ENCODE data around the gene MRPL12.

The MRPL12 gene

DNA sequence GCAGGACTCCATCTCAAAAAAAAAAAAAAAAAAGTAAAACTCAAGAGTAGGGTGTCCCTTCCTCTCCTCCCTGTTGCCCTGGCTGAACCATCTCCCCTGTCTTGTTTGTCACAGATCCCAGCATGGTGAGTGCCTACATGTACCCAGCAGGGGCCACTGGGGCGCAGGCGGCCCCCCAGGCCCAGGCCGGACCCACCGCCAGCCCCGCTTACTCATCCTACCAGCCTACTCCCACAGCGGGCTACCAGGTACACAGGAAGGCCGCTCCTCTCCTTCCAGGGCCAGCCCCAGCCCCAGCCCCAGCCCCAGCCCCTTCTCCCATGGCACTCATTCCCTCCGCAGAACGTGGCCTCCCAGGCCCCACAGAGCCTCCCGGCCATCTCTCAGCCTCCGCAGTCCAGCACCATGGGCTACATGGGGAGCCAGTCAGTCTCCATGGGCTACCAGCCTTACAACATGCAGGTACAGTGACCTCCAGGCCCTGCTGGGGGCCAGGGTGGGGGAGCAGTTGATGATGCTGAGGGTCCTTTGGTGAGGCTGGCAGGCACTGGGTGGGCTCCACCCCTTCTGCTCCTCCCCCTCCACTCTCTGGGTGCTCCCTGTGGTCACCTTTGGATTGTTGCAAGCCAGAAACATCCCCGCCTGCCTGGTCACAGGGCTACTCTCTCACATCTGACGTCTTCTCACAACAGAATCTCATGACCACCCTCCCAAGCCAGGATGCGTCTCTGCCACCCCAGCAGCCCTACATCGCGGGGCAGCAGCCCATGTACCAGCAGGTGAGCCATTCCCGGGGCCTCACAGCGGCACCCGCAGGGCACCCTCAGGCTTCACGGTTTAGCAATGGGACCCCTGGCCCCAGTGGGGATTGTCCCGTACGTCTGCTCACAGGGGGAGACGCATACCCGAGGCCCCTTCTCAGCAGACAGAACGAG, 2.5 kb upstream of the MRPL12 start:
- H3K4me3 ChIP-seq (ENCODE audit: low read depth, low read length): no peak overlapping the region

DNA sequence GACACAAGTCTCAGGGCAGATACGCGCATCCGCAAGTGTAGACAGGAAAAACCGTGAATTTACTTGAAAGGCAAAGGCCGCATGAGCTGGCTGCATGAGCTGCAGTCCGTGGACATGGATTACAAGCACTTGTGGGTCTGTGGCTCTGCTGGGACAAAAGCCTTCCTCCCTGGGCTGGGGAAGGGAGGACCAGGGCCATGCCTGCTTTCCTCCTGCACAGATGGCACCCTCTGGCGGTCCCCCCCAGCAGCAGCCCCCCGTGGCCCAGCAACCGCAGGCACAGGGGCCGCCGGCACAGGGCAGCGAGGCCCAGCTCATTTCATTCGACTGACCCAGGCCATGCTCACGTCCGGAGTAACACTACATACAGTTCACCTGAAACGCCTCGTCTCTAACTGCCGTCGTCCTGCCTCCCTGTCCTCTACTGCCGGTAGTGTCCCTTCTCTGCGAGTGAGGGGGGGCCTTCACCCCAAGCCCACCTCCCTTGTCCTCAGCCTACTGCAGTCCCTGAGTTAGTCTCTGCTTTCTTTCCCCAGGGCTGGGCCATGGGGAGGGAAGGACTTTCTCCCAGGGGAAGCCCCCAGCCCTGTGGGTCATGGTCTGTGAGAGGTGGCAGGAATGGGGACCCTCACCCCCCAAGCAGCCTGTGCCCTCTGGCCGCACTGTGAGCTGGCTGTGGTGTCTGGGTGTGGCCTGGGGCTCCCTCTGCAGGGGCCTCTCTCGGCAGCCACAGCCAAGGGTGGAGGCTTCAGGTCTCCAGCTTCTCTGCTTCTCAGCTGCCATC, 1.7 kb upstream of the MRPL12 start:
- no peak overlapping the region for H3K4me3 ChIP-seq (ENCODE audit: low read depth, low read length)

DNA sequence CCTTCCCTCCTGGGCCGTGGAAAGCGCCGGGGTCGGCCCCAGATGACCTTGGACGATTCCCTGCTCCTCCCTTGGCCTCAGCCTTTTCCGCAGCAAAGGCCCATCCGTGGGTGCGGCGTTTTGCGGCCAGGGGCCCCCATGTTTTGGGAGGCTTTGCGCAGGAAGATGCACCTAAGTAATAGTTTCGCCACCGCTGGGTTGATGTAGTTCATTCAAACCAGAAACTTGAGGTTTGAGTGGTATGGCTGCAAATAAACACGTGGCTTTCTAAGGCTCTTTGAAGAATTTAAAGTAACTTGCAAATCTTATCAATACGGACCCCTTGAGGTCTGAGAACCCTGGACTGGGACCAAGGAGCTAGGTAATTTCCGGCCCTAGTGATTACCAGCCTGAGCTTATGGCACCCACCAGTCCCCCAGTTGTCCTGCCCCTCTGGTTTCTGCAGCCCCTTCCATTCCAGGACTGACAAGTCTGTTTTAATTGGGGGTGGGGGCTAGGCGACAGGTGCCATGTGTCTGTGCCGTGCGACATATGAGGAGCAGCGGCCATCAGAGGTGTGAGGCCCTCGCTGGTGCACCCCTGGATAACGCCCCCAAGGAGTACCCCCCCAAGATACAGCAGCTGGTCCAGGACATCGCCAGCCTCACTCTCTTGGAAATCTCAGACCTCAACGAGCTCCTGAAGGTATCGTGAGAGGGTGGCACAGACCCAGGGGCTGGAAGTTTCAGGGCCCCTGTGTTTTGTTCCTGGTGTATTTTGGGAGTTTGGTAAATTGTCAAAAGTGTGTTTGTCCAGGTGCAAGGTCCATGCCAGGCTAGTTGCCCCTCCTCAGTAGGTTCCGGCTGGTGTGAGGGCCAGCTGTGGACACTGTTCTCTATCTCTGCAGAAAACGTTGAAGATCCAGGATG, 834 bp downstream of the MRPL12 start:
- H3K4me3 ChIP-seq (ENCODE audit: low read depth, low read length): peak overlapping the region; percentile 95

DNA sequence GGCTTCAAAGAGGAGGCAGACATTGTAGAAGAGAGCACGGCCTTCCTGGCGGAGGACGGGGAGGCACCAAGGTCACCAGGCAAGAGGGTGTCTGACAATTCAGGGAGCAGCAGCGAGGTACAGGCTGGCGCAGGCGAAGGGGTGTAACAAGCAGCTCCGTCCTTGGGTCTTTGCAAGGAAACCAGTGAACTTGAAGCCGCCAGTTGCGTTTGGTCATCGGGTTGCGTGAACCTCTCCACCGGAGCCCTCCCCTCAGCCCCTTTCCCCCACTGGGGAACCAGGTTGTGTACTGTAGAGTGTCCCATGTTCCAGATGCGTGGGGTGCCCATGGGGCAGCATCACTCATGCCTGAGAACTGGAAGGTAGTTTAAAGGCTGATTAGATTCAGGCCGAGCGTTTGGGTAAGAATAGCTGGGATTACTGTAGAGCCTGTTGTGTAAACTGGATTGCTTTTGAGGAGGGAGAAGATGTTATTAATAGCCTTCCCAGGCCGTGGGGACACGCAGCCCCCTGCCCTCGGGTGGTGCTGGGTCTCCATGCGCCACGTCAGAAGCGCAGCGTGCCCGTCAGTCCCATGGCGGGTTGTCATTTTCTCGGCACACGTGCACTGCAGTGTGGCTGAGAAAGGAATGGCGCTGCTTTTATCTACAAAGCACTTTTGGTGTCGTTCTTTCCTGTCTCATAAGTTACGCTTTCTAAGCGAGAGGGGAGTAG, 2.5 kb downstream of the MRPL12 start:
- H3K4me3 ChIP-seq (ENCODE audit: low read depth, low read length): no peak overlapping the region

DNA sequence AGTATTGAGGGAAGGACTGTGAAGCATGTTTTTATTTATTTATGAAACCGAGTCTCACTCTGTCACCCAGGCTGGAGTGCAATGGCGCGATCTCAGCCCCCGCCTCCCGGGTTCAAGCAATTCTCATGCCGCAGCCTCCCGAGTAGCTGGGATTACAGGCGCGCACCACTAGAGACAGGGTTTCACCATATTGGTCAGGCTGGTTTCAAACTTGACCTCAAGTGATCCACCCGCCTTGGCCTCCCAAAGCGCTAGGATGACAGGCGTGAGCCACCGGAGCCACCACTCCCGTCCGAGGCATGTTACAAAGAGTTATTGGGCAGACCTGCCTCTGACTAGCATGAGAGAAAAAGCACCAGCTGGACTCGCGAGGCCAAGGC, 3.1 kb downstream of the MRPL12 start:
- H3K4me3 ChIP-seq (ENCODE audit: low read depth, low read length): no peak overlapping the region

DNA sequence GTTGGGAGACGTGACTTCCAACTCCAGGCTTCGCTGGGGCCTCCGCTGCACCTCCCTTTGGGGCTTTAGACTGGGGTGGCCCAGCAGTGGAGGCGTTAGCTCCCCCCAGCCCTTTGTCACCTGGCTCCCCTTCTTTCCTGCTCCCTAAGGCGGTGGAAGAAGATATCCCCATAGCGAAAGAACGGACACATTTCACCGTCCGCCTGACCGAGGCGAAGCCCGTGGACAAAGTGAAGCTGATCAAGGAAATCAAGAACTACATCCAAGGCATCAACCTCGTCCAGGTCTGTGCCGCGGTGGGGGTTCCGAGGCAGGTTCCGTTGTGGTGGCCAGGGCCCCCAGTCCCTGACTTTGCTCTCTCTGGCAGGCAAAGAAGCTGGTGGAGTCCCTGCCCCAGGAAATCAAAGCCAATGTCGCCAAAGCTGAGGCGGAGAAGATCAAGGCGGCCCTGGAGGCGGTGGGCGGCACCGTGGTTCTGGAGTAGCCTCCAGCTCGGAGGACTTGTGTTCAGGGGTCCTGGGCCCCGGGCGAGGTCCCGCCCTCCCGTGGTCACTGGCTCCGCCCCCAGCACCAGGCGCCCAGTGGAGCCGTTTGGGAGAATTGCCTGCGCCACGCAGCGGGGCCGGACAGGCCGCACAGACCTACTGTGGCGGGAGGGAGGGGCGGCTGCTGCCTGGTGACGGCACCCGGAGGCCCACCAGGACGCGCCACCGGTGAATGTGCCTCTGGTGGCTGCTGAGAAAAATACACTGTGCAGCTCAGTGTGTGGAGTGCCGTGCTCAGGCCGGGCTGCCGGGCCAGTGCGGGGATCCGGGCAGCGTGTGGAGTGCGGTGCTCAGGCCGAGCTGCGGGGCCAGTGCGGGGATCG, 3.8 kb downstream of the MRPL12 start:
- no peak overlapping the region for H3K4me3 ChIP-seq (ENCODE audit: low read depth, low read length)

DNA sequence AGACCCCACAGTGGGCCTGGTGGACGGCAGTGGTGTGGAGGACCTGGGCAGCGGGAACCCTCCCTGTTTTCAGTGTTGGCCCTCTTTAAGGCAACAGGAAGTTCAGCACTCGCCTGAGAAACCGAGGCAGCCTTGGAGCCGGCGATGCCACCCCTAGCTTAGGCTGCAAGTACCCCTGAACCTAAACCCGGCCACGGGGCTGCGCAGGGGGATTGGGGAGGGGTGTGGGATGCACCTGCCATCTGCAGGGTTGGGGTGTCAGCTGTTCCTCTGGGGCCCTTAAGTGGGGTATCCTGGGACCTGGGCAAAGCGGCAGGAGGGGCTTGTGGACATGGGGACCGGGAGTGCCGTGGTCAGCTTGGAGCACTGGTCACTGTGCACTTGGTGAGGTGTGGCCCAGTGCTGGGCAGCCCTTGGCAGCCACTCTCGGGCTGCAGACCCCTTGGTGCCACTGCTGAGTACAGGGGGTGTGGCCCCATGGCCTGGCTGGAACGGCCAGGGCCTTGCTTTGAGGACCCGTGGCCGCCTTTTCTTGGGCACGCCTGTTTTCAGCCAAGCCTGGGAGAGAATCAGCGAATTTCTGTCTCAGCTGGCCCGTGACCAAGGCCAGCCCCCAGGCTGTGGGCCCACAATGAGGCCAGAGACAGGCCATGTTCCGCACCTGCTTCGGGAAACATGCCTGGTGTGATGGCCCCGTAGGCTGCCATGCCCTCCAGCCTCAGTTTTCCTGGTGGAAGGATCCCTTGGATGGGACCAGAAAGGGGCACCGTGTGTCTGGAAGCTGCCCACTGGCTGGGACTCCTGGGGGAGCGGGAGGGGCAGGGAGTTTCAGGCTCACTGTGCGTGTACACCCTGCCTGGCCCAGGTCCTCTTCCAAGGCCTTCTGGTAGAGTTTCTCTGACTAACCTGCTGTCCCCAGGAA, 4.8 kb downstream of the MRPL12 start:
- no peak overlapping the region for H3K4me3 ChIP-seq (ENCODE audit: low read depth, low read length)

DNA sequence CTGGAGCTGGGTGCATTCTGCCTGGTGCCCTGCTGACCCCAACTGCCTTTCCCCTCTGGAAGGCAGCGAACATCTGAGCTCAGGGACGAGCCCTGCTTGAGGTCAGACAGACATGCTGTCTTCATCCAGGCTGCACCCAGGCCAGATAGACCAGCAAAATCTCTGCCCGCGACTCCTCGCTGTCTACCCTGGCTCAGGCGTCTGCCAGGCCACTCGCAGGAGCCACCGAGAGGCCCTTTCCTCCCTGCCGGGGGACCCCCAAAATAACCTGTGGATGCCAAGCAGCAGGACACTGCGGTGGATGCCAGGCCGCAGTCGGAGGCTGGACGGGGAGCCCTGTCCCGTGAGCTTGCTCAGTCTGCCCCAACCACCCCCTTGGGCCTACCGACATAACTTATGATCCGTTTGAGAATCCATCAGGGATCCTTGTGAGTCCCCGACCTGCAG, 5.6 kb downstream of the MRPL12 start:
- H3K4me3 ChIP-seq (ENCODE audit: low read depth, low read length): no peak overlapping the region

DNA sequence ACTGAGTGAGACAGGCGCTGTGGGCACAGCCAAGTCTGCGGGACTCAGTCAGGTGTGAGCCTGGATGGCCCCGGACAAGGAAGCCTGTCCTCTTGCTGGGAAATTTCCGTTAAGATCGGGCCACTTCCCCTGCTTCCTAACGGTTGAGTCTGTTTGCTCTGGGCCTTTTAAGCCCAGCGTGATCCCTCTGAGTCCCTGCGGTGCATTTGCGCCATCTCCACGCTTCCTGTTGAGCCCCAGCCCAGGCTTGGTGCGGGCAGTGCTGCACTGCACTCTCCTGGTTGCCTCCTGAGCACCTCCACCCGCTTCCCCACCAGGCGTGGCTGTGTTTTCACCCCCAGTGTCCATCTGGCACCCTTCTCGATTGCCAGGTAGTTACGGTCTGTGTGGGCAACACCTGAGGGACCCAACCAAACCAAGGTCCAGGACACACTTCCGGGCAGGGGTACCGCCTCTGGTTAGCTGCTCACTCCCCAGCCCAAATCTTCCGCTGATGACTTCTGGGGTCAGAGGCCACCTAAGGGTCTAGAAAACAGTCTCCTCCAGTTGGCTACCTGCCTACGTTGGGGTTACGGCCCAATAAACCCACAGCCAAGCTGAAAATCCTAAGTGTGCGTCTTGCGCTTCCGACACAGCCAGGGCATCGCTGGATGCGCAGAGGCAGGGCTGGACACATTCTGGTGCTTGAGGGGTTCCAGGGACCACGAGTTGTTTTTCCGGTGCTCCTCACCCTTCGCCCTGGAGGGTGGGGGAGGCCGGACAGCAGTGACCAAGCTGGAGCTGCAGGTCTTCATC, 7.5 kb downstream of the MRPL12 start:
- peak overlapping the region; percentile 17 for H3K4me3 ChIP-seq (ENCODE audit: low read depth, low read length)

DNA sequence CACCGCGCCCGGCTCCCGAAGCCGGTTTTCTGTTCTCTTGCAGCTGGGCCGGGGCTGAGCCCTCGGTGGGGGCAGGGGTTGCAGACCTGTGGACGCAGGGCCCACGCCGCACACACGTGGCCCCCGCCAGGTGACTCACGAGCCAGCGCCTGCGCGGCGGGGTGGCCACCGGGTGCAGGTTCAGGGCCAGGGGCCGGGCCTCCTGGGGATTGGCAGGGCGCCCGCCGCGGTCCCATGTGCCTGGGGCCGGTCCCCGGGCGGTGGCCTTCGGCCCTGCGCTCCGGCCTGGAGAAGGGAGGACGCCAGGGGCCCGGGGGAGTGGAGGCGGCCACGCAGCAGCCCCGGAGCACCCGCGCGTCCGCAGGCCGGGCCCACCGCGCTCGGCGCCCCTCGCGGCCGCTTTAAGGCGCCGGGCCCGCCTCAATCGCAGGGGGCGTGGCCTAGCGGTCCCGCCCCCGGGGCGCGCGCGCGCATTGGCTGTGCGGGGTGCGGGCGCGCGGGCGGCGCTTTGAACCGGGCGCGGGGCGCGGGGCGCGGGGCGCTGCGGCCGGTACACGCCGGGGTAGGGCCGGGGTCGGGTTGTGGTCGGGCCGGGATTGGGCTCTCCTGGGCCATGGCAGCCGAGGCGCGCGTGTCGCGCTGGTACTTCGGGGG, 8.8 kb downstream of the MRPL12 start, which contains the start of gene SLC25A10:
Gene SLC25A10, plus strand, starts transcription at position 471 of the 654 bp plus-strand sequence. Its CDS starts 143 bp downstream, at position 614.
- H3K4me3 ChIP-seq (ENCODE audit: low read depth, low read length): peak within 1 kb of the TSS; percentile 57

DNA sequence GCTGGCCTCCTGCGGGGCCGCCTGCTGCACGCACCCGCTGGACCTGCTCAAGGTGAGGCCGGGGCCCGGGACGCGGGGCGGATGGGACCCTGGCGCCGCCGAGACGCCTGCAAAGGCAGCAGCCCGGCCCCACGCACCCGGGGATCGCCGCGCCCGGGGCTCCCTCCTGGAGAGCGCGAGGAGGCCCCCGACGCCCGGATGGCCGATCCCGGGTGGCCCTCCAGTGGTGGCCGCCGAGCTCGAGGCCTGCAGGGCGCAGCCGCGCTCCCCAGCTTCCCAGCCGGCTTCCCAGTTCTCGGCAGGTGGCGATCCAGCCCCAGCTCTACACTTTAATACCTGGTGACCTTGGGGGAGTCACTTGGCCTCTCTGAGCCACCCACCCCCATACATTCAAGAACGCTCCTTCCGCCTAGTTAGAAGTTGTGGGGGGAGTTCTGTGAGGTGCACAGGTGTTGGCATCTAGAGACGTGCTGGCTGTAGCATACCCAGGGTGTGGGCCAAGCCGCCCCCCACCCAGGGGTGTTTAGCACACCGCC, 9.4 kb downstream of the MRPL12 start:
- peak overlapping the region; percentile 57 for H3K4me3 ChIP-seq (ENCODE audit: low read depth, low read length)

DNA sequence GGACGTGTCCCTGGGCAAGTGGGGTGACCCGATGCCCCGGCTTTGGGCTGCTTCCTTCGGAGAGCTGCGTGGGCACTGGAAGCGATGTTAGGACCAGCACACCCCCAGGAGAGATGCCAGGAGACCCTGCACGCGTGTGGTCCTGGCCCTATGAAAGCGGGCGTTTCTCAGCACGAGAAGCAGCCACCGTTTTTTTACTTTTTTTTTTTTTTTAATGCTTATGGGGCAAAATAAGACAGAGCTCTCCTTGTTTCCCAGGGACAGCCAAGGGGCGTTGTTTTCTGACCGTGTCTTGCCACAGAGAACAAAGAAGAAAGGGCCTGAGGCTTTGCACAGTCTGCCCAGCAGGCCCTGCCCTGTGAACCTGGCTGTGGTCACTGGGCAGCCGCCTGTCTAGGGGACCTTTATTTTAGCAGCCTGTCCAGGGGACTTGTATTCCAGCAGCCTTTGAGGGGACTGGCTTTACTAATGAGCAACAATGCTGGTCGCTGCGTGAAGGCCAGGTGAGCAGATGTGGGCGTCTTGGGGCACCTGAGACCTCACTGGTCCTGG, 9.9 kb downstream of the MRPL12 start:
- H3K4me3 ChIP-seq (ENCODE audit: low read depth, low read length): peak overlapping the region; percentile 57

DNA sequence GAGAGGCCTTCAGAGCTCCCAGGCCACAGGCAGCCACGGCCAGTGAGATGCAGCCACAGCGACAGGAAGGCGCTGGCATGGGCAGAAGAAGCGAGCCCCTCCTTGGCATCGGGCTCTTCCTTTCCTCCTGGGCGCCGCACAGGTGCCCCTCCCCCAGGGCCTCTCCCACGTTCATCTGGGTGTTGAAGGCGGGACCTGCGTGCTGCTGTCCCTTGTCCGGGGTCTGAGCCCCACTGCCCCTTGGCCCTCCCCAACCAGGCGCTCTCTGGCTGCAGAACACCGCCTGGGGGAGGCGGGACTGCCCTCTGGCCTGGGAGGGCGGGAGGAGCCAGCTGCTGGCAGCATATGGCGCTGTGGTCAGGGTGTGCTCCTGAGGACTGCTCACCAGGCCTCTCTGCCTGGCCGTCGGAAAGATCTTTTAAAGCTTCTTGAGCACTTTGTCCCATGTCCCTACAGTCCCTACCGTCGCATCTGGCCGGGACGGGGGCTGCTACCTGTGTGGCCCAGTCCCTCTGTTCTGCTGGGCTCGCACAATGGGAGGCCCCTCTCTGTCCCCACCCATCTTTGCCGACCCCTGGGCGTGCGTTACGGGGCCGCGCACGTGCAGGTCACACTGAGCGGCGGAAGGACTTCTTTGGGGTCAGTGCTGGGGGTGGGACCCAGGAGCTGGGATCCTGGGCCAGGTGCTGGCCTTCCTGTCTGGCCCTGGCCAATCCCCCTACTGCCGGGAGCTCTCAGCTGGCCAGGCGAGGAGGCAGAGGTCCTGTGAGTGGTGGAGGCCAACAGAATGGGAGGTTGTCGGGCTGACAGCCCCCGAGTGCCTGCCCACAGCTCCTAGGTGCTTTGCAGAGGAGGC, 10.6 kb downstream of the MRPL12 start:
- no peak overlapping the region for H3K4me3 ChIP-seq (ENCODE audit: low read depth, low read length)

DNA sequence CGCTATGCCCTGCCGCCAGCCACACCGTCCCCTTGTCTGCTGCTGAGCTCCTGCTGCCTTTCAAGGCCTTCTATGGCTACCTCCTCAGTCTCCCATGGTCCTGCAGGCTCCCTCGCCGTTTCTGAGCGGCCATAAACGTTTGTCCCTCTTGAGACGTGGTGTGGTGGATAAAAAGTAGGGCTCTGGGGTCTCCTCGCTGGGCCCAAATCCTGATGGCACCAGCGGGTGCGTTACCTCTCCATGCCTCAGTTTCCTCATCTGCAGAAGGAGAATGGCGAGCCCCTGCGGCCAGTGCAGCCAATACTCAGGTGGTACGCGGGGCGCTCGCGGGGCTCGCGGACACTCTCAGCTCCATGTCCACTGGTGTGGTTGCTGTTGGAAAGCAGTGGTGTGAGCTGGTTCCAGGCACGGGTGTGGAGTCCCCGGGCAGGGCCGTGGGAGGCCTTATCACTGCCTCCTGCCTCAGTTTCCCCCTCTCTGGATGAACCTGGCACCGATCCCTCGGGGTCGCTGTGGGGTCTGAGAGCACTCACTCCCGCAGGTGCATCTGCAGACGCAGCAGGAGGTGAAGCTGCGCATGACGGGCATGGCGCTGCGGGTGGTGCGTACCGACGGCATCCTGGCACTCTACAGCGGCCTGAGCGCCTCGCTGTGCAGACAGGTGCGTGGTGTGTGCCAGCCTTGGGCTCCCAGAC, 11.4 kb downstream of the MRPL12 start:
- H3K4me3 ChIP-seq (ENCODE audit: low read depth, low read length): no peak overlapping the region

Data from iPS-11a (cell line).